GM23338 (cell line): ENCODE results near the gene PRR19. TPM values are rescaled to one million over a fixed set of nuclear protein-coding genes. Genes with fewer than 3 reads are reported as not detected.

Source experiments
- ATAC-seq: fragments of 200-7000 bp; cut with Tn5 transposase; 3 replicates; pipeline ENCODE4 v1.9.1; 2020
- DNase-seq: peaks from one replicate; pipeline ENCODE4 v3.0.0-alpha.2; 2015; ENCODE audit warnings: low spot score
- H2AFZ ChIP-seq: fragments of 200-600 bp; sonication (generic); 2 replicates; pipeline ENCODE4 v1.8.0; 2016; ENCODE audit warnings: antibody characterized with exemption, mild to moderate bottlenecking, moderate library complexity
- H3F3A ChIP-seq: fragments of 200-600 bp; sonication (generic); replicated peaks from 2 replicates; pipeline ENCODE4 v1.8.0; 2017; ENCODE audit warnings: antibody characterized with exemption, mixed run types, low read depth
- H3K27ac ChIP-seq: fragments of 200-600 bp; sonication (generic); 2 replicates; pipeline ENCODE4 v1.6.1; 2016; ENCODE audit warnings: low read depth
- H3K27me3 ChIP-seq: fragments of 200-600 bp; sonication (generic); 2 replicates; pipeline ENCODE4 v1.8.0; 2016; ENCODE audit warnings: mild to moderate bottlenecking, mixed run types, moderate library complexity; ENCODE audit not compliant: insufficient read depth
- H3K36me3 ChIP-seq: fragments of 200-600 bp; sonication (generic); 2 replicates; pipeline ENCODE4 v1.8.0; 2016; ENCODE audit warnings: mild to moderate bottlenecking; ENCODE audit not compliant: insufficient read depth
- H3K4me1 ChIP-seq: fragments of 200-600 bp; sonication (generic); 2 replicates; pipeline ENCODE4 v1.8.0; 2016; ENCODE audit warnings: mild to moderate bottlenecking, moderate library complexity; ENCODE audit not compliant: insufficient read depth
- H3K4me2 ChIP-seq: fragments of 200-600 bp; sonication (generic); 2 replicates; pipeline ENCODE4 v1.7.1; 2017; ENCODE audit warnings: mixed run types
- H3K4me3 ChIP-seq: fragments of 200-600 bp; sonication (generic); 2 replicates; pipeline ENCODE4 v1.6.1; 2016; ENCODE audit warnings: mixed run types
- H3K79me2 ChIP-seq: fragments of 200-600 bp; sonication (generic); replicated peaks from 2 replicates; pipeline ENCODE4 v1.8.0; 2017; ENCODE audit warnings: mild to moderate bottlenecking; ENCODE audit not compliant: insufficient read depth
- H3K9me2 ChIP-seq: fragments of 200-600 bp; sonication (generic); 2 replicates; pipeline ENCODE4 v1.8.0; 2017; ENCODE audit not compliant: insufficient read depth
- H4K20me1 ChIP-seq: fragments of 200-600 bp; sonication (generic); replicated peaks from 2 replicates; pipeline ENCODE4 v1.8.0; 2017; ENCODE audit warnings: mild to moderate bottlenecking; ENCODE audit not compliant: insufficient read depth
- H3K27ac Mint-ChIP-seq: 2 replicates; pipeline ENCODE4 v1.8.0; 2020; ENCODE audit warnings: inconsistent platforms, mild to moderate bottlenecking, moderate library complexity, mixed read lengths
- H3K27me3 Mint-ChIP-seq: 3 replicates; pipeline ENCODE4 v1.8.0; 2022; ENCODE audit warnings: low read depth, mild to moderate bottlenecking, moderate library complexity, mixed read lengths, inconsistent platforms; ENCODE audit not compliant: insufficient read depth, poor library complexity
- H3K36me3 Mint-ChIP-seq: 3 replicates; pipeline ENCODE4 v1.8.0; 2021; ENCODE audit warnings: low read depth, mild to moderate bottlenecking, inconsistent platforms, moderate library complexity, mixed read lengths
- H3K4me1 Mint-ChIP-seq: 3 replicates; pipeline ENCODE4 v1.8.0; 2020; ENCODE audit warnings: mild to moderate bottlenecking, inconsistent platforms, mixed read lengths
- H3K4me3 Mint-ChIP-seq: 3 replicates; pipeline ENCODE4 v1.8.0; 2021; ENCODE audit warnings: moderate library complexity, mild to moderate bottlenecking, inconsistent platforms, mixed read lengths
- H3K9me3 Mint-ChIP-seq: 3 replicates; pipeline ENCODE4 v1.8.0; 2020; ENCODE audit warnings: moderate library complexity, mild to moderate bottlenecking, inconsistent platforms, mixed read lengths
- CREB1 ChIP-seq: fragments of 250-450 bp; sonication (Bioruptor Pico); IDR thresholded peaks from 2 replicates; pipeline ENCODE4 v1.5.0; 2020; ENCODE audit warnings: low read depth, mild to moderate bottlenecking, moderate library complexity
- EZH2phosphoT487 ChIP-seq: fragments of 200-600 bp; sonication (generic); IDR thresholded peaks from one replicate; pipeline ENCODE4 v1.8.1; 2018; ENCODE audit warnings: antibody characterized with exemption; ENCODE audit not compliant: unreplicated experiment
- JUNB ChIP-seq: IDR thresholded peaks from one replicate; pipeline ENCODE4 v1.6.1; 2016; ENCODE audit warnings: antibody characterized with exemption; ENCODE audit not compliant: unreplicated experiment
- ZNF331 ChIP-seq: fragments of 250-450 bp; sonication (Bioruptor Pico); IDR thresholded peaks from 2 replicates; pipeline ENCODE4 v1.5.0; 2020; ENCODE audit warnings: low read depth, mild to moderate bottlenecking, moderate library complexity
- polyA plus RNA-seq: library from polyadenylated mRNA; unstranded; fragments of >200 nt; fragmentation: Nextera tagmentation; extraction: Ambion mirVana; gene quantifications from 2 replicates; pipeline ENCODE4 v1.2.1, GENCODE V29; 2016
- total RNA-seq: library from RNA; depleted of rRNA; stranded (reverse); fragments of >200 nt; shearing (Covaris generic); gene quantifications from 2 replicates; pipeline ENCODE4 v1.2.3, GENCODE V29; 2014
- TF ChIP-seq, protein P1 (sequence below): fragments of 250-450 bp; sonication (Bioruptor Pico); IDR thresholded peaks from 2 replicates; pipeline ENCODE4 v1.5.0; 2020; ENCODE audit warnings: mild to moderate bottlenecking, moderate library complexity
- TF ChIP-seq, protein P2 (sequence below): IDR thresholded peaks from one replicate; pipeline ENCODE4 v1.6.1; 2018; ENCODE audit warnings: antibody characterized with exemption; ENCODE audit not compliant: unreplicated experiment

Gene PRR19
- total and polyA plus RNA-seq, 2 experiments from 2014 or later, result 3.6 to 4.1 TPM

DNA sequence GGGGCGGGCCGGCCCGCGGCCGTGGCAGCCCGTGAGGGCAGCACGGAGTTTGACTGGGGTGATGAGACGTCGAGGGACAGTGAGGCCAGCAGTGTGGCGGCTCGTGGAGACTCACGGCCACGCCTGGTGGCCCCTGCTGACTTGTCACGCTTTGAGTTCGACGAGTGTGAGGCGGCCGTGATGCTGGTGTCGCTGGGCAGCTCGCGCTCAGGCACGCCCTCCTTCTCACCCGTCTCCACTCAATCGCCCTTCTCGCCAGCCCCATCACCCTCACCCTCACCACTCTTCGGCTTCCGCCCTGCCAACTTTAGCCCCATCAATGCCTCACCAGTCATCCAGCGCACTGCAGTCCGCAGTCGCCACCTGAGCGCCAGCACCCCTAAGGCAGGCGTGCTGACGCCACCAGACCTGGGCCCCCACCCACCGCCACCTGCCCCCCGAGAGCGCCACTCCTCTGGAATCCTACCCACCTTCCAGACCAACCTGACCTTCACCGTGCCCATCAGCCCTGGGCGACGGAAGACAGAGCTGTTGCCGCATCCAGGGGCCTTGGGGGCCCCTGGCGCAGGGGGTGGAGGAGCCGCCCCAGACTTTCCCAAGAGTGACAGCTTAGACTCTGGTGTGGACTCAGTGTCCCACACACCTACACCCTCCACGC, 28.4 kb upstream of the PRR19 start:
- Histone ChIP-seq H3K27me3 (no peaks in the 10 kb centered on the region), H3K79me2 (peaks cover 6% of the 10 kb centered on the region; the same call in 1 of the 2 replicates), H3K36me3 (no peaks in the 10 kb centered on the region), H3K4me1 (peaks cover 5% of the 10 kb centered on the region; the same call in 1 of the 2 replicates), H3K9me2 (no peaks in the 10 kb centered on the region), H3F3A (no peaks in the 10 kb centered on the region), H2AFZ (no peak overlapping the region), H3K4me3 (no peak overlapping the region), H3K27ac (no peak overlapping the region), H3K4me2 (no peak overlapping the region), H4K20me1 (0 out of 2 replicates have a peak, but pooled peaks cover 3% of the 10 kb centered on the region)
- no peak overlapping the region for H3K27ac Mint-ChIP-seq
- H3K4me3 Mint-ChIP-seq, result no peak overlapping the region
- peaks cover 4% of the 10 kb centered on the region for H3K27me3 Mint-ChIP-seq
- ATAC-seq, result no peak
- DNase-seq, result no peak
- no peak for TF ChIP-seq EZH2phosphoT487
- no peak for TF ChIP-seq ZNF331 (CRISPR knock-in tag)
- no peak for TF ChIP-seq JUNB
- TF ChIP-seq, protein P1, sequence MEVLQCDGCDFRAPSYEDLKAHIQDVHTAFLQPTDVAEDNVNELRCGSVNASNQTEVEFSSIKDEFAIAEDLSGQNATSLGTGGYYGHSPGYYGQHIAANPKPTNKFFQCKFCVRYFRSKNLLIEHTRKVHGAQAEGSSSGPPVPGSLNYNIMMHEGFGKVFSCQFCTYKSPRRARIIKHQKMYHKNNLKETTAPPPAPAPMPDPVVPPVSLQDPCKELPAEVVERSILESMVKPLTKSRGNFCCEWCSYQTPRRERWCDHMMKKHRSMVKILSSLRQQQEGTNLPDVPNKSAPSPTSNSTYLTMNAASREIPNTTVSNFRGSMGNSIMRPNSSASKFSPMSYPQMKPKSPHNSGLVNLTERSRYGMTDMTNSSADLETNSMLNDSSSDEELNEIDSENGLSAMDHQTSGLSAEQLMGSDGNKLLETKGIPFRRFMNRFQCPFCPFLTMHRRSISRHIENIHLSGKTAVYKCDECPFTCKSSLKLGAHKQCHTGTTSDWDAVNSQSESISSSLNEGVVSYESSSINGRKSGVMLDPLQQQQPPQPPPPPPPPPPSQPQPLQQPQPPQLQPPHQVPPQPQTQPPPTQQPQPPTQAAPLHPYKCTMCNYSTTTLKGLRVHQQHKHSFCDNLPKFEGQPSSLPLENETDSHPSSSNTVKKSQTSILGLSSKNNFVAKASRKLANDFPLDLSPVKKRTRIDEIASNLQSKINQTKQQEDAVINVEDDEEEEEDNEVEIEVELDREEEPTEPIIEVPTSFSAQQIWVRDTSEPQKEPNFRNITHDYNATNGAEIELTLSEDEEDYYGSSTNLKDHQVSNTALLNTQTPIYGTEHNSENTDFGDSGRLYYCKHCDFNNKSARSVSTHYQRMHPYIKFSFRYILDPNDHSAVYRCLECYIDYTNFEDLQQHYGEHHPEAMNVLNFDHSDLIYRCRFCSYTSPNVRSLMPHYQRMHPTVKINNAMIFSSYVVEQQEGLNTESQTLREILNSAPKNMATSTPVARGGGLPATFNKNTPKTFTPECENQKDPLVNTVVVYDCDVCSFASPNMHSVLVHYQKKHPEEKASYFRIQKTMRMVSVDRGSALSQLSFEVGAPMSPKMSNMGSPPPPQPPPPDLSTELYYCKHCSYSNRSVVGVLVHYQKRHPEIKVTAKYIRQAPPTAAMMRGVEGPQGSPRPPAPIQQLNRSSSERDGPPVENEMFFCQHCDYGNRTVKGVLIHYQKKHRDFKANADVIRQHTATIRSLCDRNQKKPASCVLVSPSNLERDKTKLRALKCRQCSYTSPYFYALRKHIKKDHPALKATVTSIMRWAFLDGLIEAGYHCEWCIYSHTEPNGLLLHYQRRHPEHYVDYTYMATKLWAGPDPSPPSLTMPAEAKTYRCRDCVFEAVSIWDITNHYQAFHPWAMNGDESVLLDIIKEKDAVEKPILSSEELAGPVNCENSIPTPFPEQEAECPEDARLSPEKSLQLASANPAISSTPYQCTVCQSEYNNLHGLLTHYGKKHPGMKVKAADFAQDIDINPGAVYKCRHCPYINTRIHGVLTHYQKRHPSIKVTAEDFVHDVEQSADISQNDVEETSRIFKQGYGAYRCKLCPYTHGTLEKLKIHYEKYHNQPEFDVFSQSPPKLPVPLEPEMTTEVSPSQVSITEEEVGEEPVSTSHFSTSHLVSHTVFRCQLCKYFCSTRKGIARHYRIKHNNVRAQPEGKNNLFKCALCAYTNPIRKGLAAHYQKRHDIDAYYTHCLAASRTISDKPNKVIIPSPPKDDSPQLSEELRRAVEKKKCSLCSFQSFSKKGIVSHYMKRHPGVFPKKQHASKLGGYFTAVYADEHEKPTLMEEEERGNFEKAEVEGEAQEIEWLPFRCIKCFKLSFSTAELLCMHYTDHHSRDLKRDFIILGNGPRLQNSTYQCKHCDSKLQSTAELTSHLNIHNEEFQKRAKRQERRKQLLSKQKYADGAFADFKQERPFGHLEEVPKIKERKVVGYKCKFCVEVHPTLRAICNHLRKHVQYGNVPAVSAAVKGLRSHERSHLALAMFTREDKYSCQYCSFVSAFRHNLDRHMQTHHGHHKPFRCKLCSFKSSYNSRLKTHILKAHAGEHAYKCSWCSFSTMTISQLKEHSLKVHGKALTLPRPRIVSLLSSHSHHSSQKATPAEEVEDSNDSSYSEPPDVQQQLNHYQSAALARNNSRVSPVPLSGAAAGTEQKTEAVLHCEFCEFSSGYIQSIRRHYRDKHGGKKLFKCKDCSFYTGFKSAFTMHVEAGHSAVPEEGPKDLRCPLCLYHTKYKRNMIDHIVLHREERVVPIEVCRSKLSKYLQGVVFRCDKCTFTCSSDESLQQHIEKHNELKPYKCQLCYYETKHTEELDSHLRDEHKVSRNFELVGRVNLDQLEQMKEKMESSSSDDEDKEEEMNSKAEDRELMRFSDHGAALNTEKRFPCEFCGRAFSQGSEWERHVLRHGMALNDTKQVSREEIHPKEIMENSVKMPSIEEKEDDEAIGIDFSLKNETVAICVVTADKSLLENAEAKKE (CRISPR knock-in tag), result no peak
- TF ChIP-seq, protein P2, sequence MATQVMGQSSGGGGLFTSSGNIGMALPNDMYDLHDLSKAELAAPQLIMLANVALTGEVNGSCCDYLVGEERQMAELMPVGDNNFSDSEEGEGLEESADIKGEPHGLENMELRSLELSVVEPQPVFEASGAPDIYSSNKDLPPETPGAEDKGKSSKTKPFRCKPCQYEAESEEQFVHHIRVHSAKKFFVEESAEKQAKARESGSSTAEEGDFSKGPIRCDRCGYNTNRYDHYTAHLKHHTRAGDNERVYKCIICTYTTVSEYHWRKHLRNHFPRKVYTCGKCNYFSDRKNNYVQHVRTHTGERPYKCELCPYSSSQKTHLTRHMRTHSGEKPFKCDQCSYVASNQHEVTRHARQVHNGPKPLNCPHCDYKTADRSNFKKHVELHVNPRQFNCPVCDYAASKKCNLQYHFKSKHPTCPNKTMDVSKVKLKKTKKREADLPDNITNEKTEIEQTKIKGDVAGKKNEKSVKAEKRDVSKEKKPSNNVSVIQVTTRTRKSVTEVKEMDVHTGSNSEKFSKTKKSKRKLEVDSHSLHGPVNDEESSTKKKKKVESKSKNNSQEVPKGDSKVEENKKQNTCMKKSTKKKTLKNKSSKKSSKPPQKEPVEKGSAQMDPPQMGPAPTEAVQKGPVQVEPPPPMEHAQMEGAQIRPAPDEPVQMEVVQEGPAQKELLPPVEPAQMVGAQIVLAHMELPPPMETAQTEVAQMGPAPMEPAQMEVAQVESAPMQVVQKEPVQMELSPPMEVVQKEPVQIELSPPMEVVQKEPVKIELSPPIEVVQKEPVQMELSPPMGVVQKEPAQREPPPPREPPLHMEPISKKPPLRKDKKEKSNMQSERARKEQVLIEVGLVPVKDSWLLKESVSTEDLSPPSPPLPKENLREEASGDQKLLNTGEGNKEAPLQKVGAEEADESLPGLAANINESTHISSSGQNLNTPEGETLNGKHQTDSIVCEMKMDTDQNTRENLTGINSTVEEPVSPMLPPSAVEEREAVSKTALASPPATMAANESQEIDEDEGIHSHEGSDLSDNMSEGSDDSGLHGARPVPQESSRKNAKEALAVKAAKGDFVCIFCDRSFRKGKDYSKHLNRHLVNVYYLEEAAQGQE, result no peak
- TF ChIP-seq CREB1 (CRISPR knock-in tag), result no peak
- no peaks in the 10 kb centered on the region; the same call in 2 of the 3 replicates for H3K9me3 Mint-ChIP-seq
- peaks cover 24% of the 10 kb centered on the region for H3K4me1 Mint-ChIP-seq
- H3K36me3 Mint-ChIP-seq, result peaks cover 13% of the 10 kb centered on the region; the same call in 2 of the 3 replicates
